HG02571 (cell line): ENCODE data around the gene AP4B1.

ENCODE experiments used
- ATAC-seq: cut with Tn5 transposase; IDR thresholded peaks from one replicate; pipeline ENCODE4 v1.9.1; 2021; ENCODE audit warnings: mild to moderate bottlenecking, moderate library complexity; ENCODE audit not compliant: unreplicated experiment

AP4B1 gene

GRCh38 chr1:113895961-113896360 is 8.6 kb downstream of the AP4B1 start:
- no peak for ATAC-seq

GRCh38 chr1:113895098-113895497 is 9.5 kb downstream of the AP4B1 start:
- ATAC-seq = no peak

- ATAC-seq = no peak
These were observed 11.3 kb downstream of the AP4B1 start for GRCh38 chr1:113893267-113893666.

DNA sequence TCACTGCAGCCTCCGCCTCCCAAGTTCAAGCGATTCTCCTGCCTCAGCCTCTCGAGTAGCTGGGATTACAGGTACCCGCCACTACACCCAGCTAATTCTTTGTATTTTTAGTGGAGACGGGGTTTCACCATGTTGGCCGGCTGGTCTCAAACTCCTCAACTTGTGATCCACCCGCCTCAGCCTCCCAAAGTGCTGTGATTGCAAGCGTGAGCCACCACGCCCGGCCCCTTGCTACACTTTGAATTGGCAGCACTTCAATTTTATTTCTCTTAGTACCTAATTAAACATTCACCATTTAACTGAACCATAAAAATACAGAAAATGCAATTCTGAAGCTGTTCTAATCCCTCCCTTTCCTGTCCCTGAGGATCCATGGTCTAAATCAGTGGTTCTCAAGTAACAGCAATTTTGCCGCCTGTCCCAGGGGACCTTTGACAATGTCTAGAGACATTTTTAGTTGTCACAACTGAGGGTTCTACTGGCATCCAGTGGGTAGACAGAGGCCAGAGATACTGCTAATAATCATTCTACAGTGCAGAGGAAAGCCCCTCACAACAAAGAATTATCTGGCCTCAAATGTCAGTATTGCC is 12.9 kb downstream of the AP4B1 start:
- no peak for ATAC-seq

GRCh38 chr1:113890816-113891215 is 13.8 kb downstream of the AP4B1 start:
- no peak for ATAC-seq

DNA sequence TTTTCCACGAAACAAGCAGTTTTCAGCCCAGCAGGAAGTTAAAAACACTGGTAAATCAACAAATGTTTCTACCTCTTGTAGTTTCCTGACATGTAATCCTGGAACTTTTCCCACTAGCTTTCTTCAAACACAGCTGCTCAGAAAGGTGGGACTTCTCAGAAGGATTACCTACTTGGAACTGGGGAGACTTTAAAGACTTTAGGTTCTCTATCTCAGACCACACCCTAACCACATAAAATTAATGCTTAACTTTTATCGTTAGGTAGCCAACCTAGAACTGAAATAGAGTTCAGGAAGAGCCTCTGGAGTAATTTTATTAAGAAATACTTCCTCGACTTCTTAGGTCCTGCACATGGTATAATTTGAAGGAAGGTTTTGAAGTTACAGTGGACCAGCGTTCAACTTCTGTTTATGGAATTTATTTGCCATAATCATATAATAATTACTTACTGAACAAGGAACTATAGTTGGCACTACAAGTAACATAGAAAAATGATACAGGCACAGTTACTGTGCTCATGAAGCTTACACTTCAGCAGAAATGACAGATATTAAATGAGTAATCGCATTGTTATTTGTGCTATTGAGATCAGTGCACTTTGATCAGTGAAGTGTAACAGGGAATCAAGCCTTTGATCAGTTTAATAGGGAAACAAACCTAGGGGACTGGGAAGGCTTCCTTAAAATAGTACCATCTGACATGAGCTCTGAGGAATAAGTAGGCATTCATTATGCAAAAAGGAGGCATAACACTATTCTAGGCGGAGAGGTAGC is 17.0 kb downstream of the AP4B1 start, which contains the start of gene BCL2L15:
Gene BCL2L15, minus strand, starts transcription at position 180 of the 774 bp plus-strand sequence. CDS start 206 bp downstream, outside the sequence.
- ATAC-seq = no peak

DNA sequence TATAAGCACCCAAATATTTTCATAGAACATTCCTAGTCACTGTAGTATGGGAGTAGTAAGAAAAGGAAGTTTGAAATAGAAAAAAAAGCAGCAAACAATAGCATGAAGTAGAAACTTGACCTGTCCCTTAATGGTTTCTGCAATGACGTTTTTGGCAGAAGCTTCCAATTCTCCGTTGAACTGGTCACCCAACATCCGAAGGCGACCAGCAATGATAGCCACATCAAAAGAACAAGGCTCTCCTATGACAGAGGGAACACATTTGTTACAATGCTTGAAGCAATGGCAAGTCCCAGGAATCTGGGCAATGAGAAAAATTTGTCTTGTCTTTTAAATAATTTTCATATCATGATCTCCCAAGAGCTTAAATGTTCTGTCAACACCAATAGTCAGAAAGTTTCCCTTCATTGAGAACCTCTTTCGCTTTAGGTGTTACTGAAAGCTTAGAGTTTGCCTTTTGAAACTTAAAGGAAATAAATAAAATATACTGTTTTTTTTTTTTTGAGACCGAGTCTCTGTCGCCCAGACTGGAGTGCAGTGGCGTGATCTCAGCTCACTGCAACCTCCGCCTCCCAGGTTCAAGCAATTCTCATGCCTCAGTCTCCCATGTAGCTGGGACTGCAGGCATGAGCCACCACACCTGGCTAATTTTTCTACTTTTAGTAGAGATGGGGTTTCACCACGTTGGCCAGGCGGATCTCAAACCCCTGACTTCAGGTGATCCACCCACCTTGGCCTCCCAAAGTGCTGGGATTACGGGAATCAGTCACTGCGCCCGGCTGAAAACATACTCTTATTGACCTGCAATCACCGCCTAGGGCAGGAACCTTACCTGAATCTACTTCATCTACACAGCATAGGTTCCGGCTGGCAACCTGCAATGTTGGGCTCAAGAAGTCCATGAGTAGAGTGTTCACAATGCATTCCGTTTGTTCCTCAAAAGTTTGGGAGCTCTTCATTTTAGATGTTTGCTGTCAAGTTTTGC is 17.9 kb downstream of the AP4B1 start:
- ATAC-seq = no peak

DNA sequence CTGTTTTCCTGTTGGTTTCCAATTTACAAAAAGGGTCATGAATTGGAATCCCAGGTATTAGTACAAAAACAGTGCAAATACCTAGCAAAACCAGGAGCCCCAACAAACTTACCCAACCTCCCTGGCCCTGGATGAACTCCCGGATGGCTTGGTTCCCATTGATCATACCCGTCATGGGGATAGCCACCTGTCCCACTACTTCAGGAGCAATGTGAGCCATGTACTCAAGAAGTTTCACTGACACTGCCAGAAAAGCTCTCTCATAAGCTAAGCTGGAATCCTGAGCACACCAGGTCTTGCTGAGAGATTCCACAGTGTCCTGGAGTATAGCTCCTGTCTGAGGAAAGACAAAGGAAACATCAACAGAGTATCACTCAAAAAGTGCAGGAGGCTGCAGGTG is 22.9 kb downstream of the AP4B1 start:
- ATAC-seq = no peak

DNA sequence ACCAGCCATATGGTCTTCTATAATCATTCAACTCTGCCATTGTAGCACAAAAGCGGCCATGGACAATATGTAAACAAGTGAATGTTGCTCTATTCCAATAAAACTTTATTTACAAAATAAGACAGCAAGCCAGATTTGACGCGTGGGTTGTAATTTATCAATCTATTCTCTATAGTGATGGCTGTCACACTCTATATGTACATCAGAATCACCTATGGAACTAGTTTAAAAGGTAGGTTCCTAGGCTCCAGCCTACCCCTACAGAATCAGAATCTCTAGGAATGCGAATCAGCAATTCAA is 24.9 kb downstream of the AP4B1 start:
- ATAC-seq = no peak

DNA sequence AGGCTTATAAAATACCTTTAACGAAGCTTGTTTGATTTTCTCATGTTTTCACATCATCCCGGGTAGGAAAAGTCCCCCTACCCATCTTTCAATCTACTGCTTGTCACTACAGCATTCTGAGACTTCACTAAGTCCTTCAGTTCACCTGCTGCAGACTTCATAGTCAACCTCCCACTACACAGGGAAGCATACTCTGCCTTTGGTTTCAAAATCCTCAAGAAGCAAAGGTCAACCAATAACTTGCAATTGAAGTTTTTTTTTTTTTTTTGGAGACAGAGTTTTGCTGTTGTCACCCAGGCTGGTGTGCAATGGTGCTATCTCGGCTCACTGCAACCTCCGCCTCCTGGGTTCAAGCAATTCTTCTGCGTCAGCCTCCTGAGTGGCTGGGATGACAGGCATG is 28.4 kb downstream of the AP4B1 start:
- ATAC-seq = no peak

DNA sequence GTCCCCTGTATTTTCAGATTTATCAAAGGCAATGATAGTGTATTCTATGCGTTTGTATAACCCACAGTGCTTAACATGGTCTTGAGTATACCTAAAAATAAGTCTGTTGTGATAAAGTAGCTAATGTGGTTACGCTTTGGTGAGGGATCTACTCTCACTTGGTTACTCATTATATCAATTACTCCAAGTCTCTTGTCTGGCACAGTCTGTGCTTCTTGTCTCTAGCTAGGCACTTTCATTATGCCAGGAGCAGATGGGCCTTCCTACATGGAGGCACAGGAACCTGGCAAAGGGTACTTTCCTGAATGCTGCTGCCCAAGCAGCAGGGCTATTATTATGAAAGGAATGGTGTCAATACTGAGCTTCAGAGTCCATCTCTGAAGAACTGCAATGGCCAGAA is 28.9 kb downstream of the AP4B1 start:
- no peak for ATAC-seq

DNA sequence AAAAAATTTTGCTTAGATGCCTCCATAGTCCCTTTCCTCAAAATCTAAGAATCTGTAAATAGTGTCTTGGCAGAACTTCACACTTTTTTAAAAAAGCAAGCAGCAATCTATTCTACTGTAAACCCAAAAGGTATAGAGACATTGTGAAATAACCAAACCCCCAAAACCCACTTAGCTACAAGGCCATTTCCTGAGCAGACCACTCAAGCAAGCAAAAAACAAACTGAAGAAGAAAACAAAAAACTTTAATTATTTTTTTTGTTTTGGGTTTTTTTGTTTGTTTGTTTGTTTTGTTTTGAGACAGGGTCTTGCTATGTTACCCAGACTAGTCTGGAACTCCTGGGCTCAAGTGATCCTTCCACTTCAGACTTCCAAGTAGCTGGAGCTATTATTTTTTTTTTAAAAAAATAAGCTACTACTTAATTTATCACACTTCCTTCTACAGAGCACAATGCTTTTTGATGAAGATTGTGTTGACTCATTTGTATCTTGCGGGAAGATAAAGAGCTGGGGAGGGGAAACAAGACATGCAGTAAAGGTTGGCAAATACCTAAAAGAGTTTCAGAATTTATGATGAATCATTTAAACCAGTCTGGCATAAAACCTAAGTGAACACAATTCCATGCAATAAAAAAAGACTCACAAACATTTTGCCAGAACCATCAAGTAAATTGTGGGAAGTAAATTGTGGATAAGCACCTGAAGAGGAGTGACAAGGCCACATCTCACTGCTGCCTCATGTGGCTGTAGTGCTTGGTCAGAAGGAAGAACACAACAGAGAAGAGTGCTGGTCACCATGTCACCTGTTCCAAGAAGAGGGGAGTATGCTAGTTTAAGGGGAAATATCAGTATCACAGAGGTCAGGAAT is 30.4 kb downstream of the AP4B1 start:
- ATAC-seq = no peak

- ATAC-seq = peak; percentile 13
These were observed 32.2 kb downstream of the AP4B1 start for GRCh38 chr1:113872219-113872935.

GRCh38 chr1:113871597-113872113 is 32.9 kb downstream of the AP4B1 start, which contains the start of gene PTPN22:
Gene PTPN22, minus strand, starts transcription at chr1:113871712.
- peak; percentile 95 for ATAC-seq

DNA sequence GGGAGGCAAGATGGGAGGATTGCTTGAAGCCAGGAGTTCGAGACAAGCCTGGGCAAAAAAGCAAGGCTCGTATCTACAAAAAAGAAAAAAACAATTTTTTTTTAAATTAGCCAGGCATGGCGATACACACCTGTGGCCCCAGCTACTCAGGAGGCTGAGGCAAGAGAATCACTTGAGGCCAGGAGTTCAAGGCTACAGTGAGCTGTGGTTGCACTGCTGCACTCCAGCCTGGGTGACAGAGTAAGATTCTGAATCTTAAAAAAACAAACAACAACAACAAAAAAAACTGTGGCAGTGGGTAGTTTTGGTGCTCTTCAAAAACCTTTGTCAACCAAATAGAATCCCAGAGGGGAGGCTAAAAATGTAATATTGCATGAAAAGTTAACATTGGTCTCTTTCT is 33.8 kb downstream of the AP4B1 start:
- ATAC-seq = no peak

GRCh38 chr1:113868387-113869083 is 36.1 kb downstream of the AP4B1 start:
- ATAC-seq = no peak

- ATAC-seq = no peak
These were observed 43.0 kb downstream of the AP4B1 start for GRCh38 chr1:113861641-113862040.

- ATAC-seq = no peak
These were observed 43.7 kb downstream of the AP4B1 start for GRCh38 chr1:113860891-113861290.
